ENCODE data around the gene TOP1.

DNA sequence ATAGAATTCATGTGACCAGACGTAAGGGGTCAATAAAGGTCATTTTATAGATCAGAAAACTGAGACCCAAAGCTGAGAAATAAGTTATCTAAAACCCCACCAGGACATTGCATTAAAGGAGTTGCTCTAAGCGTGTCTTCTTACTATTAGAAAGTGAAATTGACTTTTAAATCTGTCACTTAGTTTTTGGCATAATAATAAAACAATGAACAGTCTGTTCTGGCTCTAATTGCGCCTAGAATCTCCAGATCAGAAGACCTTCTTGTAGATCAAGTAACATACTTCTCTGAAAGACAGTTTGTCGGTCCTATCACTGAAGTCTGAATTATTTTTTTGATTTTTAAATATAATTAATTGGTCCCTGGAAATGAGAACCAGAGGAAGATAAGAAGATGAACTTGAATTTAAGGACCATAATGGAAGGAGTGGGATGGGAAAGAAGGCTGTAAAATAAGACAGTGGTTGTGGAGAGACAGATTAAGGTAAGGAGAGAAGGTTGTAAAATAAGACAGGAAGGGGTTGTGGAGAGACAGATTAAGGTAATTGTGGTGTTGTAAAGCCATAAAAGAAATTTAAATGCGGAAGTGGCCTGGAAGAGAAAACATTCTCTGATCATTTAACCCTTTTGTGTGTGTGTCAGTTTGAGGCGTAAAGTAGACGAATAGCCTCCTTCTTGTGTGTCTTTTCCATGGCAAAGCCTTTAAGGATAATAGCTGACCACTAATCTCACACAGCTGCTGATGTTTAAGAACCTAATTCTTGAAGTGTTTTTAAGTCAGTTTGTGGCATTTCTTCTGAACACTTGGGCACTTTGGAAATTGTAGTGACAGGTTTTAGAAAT lies 20.1 kb downstream of the TOP1 start:
- TF ChIP-seq TBP (optimal IDR thresholded peaks at IDR 0.05; ENCODE audit: low read depth, low read length), result no peak
- TF ChIP-seq CBX8 (IDR thresholded peaks at IDR 0.05; ENCODE audit: borderline replicate concordance, extremely low read depth, low read depth, low read length, poor library complexity, severe bottlenecking), result no peak
- TF ChIP-seq, protein P1, sequence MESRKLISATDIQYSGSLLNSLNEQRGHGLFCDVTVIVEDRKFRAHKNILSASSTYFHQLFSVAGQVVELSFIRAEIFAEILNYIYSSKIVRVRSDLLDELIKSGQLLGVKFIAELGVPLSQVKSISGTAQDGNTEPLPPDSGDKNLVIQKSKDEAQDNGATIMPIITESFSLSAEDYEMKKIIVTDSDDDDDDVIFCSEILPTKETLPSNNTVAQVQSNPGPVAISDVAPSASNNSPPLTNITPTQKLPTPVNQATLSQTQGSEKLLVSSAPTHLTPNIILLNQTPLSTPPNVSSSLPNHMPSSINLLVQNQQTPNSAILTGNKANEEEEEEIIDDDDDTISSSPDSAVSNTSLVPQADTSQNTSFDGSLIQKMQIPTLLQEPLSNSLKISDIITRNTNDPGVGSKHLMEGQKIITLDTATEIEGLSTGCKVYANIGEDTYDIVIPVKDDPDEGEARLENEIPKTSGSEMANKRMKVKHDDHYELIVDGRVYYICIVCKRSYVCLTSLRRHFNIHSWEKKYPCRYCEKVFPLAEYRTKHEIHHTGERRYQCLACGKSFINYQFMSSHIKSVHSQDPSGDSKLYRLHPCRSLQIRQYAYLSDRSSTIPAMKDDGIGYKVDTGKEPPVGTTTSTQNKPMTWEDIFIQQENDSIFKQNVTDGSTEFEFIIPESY (CRISPR knock-in tag; IDR thresholded peaks at IDR 0.05), result no peak
- TF ChIP-seq EWSR1 (IDR thresholded peaks at IDR 0.05; ENCODE audit: borderline replicate concordance, low read depth, partially characterized antibody), result no peak
- no peak for TF ChIP-seq EZH2 (IDR thresholded peaks at IDR 0.05; ENCODE audit: borderline replicate concordance, low read depth, low read length)
- TF ChIP-seq, protein P2, sequence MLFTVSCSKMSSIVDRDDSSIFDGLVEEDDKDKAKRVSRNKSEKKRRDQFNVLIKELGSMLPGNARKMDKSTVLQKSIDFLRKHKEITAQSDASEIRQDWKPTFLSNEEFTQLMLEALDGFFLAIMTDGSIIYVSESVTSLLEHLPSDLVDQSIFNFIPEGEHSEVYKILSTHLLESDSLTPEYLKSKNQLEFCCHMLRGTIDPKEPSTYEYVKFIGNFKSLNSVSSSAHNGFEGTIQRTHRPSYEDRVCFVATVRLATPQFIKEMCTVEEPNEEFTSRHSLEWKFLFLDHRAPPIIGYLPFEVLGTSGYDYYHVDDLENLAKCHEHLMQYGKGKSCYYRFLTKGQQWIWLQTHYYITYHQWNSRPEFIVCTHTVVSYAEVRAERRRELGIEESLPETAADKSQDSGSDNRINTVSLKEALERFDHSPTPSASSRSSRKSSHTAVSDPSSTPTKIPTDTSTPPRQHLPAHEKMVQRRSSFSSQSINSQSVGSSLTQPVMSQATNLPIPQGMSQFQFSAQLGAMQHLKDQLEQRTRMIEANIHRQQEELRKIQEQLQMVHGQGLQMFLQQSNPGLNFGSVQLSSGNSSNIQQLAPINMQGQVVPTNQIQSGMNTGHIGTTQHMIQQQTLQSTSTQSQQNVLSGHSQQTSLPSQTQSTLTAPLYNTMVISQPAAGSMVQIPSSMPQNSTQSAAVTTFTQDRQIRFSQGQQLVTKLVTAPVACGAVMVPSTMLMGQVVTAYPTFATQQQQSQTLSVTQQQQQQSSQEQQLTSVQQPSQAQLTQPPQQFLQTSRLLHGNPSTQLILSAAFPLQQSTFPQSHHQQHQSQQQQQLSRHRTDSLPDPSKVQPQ (CRISPR knock-in tag; IDR thresholded peaks at IDR 0.05; ENCODE audit: borderline replicate concordance), result no peak
- no peak for TF ChIP-seq CHD2 (IDR thresholded peaks at IDR 0.05; ENCODE audit: low read depth, low read length)
- TF ChIP-seq, protein P3, sequence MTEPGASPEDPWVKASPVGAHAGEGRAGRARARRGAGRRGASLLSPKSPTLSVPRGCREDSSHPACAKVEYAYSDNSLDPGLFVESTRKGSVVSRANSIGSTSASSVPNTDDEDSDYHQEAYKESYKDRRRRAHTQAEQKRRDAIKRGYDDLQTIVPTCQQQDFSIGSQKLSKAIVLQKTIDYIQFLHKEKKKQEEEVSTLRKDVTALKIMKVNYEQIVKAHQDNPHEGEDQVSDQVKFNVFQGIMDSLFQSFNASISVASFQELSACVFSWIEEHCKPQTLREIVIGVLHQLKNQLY (CRISPR knock-in tag; conservative IDR thresholded peaks at IDR 0.05), result no peak
- TF ChIP-seq ELF4 (CRISPR knock-in tag; IDR thresholded peaks at IDR 0.05), result no peak
